Stimulated activated naive CD8-positive, alpha-beta T cell treated with anti-CD3 and anti-CD28 coated beads, Interleukin-15, Interleukin-2, amounts not matched to agents 100 U/mL and 50 U/mL, for 24 hours (primary cell): ENCODE data around the gene COL27A1.
"Not testable (repeated sequence)": the region's sequence is repeated elsewhere in the genome, so short reads cannot be mapped to it uniquely, and the experiment has no call there.

Experiments used
- ATAC-seq: fragments of 150-1000 bp; cut with Tn5 transposase; one replicate; pipeline ENCODE4 v1.10.0; 2021
- DNase-seq: peaks from one replicate; pipeline ENCODE4 v3.0.0; 2021

The COL27A1 gene

DNA sequence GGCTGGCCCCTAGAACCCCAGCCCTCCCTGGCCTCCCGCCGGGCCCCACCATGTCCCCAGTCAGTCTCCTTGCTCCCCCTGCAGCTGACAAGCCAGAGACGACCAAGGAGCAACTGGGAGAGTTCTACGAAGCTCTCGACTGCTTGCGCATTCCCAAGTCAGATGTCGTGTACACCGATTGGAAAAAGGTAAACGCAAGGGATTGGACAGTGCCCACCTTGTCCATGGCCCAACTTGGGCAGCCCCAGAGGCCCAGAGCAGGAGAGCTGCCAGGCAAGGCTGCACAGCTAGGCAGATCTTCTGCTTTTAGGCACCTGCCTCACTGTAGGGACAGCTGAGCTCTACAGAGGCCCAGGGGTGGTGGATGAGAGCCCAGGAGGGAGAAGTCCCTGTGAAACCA lies 169.6 kb downstream of the COL27A1 start:
- ATAC-seq, DNase-seq: not testable (repeated sequence)

- not testable (repeated sequence) for DNase-seq, ATAC-seq
These were observed 170.4 kb downstream of the COL27A1 start for GRCh38 chr9:114325684-114326254.

DNA sequence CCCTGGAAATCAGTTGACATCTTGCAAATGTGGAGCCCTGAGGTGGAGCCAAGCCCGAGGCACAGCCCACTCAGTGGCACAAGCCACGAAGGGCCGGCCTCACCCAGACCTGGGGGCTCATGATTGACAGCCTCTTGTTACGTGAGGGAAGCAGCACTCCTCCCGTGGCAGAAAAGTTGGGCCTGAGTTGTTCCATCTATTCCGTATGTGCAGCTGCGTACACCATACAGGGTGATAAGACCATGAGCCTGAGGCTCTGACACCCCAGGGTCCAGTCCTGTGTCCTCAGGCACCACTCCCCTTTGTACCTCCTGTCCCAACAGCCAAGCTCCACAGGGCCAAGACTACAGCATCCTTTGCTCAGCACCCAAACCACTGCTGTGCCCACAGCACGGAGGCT lies 172.4 kb downstream of the COL27A1 start:
- DNase-seq = no peak
- ATAC-seq = no peak

DNA sequence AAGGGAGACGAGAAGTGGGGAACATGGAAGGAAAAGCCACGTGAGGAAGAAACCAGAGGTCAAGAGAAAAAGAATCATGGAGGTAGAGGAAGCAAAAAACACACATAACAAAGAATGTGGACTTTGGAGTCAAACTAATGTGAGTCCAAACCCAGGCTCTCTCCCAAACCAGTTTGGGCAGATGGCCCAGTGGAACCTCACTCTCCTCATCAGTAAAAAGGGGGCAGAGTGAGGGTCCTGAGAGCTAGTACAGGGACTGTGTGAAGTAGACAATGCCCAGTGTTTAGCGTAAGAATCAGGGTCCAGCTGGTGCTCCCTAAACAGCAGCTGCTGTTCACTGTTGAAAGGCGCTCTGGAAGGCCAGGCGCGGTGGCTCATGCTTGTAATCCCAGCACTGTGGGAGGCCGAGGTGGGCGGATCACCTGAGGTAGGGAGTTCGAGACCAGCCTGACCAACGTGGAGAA lies 173.1 kb downstream of the COL27A1 start:
- not testable (repeated sequence) for DNase-seq, ATAC-seq

DNA sequence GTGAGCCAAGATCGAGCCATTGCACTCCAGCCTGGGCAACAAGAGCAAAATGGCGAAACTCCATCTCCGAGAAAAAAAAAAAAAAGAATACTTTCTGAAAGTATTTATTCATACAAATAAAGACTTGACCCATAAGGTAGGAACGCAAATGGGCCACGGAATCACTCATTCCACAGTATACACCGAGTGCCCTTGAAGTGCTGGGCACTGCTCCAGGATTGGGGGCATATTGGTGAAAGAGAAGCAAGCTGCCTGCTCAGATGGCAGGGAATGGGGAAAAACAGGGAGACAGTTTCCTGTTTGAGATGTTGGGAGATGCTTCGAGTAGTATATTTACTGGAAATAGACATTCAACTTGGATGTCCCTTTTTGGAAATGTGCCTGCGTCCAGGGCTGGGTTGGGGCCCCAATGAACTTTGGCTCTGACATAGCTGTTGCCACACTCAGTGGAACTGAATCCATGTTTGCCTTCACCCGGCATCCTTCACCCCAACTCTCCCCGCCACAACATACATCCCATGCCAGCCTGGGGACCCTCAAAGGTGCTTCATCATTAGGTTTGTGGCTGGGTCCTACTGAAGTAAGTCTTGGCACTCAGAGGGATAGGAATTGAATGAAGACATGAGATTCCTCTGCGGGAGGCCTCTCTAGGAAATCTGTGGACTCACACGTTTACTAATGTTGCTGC lies 173.7 kb downstream of the COL27A1 start:
- not testable (repeated sequence) for DNase-seq

DNA sequence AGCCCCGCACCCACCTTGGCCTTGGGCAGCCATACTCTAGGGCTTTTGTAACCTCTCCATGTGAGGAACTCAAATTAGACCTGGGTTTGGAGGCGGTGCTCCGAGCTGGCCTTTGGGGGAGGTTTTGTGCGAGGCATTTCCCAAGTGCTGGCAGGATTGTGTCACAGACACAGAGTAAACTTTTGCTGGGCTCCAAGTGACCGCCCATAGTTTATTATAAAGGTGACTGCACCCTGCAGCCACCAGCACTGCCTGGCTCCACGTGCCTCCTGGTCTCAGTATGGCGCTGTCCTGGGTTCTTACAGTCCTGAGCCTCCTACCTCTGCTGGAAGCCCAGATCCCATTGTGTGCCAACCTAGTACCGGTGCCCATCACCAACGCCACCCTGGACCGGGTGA lies 174.3 kb downstream of the COL27A1 start, which contains the start of gene ORM2:
Gene ORM2 (plus strand): TSS at position 245 of the 398 bp plus-strand sequence. CDS start 36 bp downstream, at position 281.
- ATAC-seq, DNase-seq: not testable (repeated sequence)

More for the DNA sequence above, 173.7 kb downstream of the COL27A1 start:
- ATAC-seq = not testable (repeated sequence)

DNA sequence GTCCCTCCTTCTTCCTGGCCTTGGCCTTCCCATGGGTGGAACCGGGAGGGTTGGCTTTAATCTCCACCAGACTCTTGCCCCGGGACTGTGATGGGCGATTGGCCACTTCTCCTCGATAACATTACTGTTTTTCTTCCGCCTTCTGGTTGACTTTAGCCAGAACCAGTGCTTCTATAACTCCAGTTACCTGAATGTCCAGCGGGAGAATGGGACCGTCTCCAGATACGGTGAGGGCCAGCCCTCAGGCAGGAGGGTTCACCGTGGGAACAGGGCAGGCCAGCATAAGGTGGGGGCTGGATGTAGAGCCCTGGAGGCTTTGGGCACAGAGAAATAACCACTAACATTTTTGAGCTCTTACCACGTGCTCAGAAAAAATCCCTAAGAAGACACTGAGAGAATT lies 175.3 kb downstream of the COL27A1 start:
- ATAC-seq = no peak
- no peak for DNase-seq

GRCh38 chr9:114331229-114332195 lies 176.2 kb downstream of the COL27A1 start:
- not testable (repeated sequence) for DNase-seq
- peak; percentile 11 for ATAC-seq

GRCh38 chr9:114332474-114333040 lies 177.2 kb downstream of the COL27A1 start:
- peak; percentile 9 for ATAC-seq
- not testable (repeated sequence) for DNase-seq

- ATAC-seq = not testable (repeated sequence)
These were observed 178.4 kb downstream of the COL27A1 start for GRCh38 chr9:114333718-114334117.

DNA sequence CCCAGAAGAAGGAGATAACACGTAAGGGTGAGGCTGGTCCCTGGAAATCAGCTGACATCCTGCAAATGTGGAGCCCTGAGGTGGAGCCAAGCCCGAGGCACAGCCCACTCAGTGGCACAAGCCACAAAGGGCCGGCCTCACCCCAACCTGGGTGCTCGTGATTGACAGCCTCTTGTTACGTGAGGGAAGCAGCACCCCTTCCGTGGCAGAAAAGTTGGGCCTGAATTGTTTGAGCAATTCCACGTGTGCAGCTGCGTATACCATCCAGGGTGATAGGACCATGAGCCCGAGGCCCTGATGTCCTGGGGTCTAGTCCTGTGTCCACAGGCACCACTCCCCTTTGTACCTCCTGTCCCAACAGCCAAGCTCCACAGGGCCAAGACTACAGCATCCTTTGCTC lies 179.2 kb downstream of the COL27A1 start:
- no peak for DNase-seq
- ATAC-seq = no peak

More at GRCh38 chr9:114333718-114334117, 178.4 kb downstream of the COL27A1 start:
- DNase-seq = not testable (repeated sequence)

DNA sequence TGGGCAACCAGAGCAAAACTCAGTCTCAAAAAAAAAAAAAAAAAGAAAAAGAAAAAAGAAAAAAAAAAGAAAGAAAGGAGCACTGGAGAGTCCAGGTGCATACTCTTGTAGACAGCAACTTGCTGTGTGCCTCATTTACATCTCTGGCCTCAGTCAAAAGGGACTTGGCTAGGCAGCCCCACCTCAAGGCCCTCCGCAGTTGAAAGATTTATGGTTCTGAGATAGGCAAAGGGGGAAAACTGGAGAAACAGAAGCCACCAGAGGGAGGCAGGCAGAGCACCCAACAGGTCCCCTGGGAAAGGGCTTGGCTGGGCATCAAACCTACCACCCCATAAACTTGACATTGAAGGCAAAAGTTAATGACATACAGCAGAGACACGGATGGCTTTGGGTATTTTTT lies 180.4 kb downstream of the COL27A1 start:
- no peak for ATAC-seq

DNA sequence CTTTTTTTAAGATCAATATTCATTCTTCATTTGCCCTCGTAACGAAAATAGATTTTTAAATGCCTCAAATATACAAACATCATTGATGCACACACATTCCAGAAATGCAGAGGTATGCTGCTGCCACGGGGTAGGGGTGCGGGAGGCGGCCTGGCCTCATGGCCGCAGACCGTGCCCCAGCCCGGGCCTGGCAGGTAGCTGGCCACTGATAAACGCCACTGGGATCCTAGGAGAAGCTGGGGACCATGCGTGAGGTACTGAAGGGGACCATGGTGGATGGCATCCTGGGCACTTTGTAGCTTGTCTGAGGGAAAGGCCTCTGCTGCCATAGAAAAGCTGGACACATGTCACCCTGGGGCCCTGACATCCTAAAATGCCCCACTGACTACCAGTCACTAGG lies 180.8 kb downstream of the COL27A1 start:
- DNase-seq (no peak), ATAC-seq (no peak)

More for the DNA sequence above, 180.4 kb downstream of the COL27A1 start:
- DNase-seq = no peak

GRCh38 chr9:114336699-114337395 lies 181.5 kb downstream of the COL27A1 start:
- ATAC-seq = no peak

GRCh38 chr9:114338187-114338586 lies 182.8 kb downstream of the COL27A1 start:
- no peak for DNase-seq
- ATAC-seq = no peak

More at GRCh38 chr9:114336699-114337395, 181.5 kb downstream of the COL27A1 start:
- no peak for DNase-seq

DNA sequence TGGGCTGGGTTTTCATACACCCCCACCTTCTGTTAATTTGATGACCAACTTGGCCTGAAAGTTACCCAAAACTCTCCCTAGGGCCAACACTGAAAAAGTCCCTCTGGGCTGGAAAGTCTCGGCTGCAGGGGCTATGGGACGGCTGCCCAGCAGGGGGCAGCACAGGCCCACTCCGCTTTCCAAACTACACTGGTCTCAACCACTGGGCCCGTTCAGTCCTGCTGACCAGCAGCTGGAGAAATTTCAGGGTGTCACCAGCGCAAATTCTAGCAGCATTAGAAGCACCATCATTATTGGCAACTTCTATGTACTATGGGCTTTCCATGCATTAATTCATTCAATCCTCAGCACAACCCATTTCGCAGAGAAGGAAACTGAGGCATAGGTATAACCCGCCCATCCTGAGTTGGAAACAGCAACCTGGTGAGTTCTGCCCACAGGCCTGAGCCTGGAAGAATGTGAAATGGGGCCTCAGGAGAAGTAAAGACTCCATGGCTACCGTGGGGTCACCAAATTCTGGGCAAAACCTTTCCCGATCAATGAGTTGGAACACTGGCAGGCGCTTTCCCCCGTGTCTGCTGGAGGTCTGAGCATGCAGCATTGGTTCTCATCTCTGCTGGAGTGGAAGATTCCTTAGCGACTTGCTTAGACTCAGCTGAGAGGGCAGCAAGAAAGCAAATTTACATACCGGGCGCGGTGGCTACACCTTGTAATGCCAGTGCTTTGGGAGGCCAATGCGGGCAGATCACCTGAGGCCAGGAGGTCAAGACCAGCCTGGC lies 184.0 kb downstream of the COL27A1 start:
- ATAC-seq (peak; percentile 59), DNase-seq (peak; percentile 73)

GRCh38 chr9:114341152-114341830 lies 186.0 kb downstream of the COL27A1 start:
- ATAC-seq (no peak), DNase-seq (no peak)

DNA sequence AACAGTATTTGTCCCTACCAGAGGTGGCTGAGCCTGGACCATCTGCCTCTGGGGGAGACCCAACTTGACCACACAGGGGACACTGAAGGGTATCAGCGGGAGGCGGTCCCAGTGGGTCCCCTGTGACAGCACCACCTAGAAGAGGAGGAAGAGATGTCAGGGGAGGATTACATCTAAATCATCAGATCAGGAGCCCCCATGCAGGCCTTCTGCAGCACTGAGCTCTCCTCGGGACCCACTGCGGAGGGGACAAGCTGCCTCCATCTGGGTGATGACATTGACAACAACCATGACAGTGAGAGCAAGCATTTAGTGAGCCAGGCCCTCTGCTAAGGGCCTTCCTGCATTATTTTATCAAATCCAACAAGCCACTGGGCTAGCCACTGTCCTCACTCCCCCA lies 186.7 kb downstream of the COL27A1 start:
- DNase-seq = no peak
- no peak for ATAC-seq

DNA sequence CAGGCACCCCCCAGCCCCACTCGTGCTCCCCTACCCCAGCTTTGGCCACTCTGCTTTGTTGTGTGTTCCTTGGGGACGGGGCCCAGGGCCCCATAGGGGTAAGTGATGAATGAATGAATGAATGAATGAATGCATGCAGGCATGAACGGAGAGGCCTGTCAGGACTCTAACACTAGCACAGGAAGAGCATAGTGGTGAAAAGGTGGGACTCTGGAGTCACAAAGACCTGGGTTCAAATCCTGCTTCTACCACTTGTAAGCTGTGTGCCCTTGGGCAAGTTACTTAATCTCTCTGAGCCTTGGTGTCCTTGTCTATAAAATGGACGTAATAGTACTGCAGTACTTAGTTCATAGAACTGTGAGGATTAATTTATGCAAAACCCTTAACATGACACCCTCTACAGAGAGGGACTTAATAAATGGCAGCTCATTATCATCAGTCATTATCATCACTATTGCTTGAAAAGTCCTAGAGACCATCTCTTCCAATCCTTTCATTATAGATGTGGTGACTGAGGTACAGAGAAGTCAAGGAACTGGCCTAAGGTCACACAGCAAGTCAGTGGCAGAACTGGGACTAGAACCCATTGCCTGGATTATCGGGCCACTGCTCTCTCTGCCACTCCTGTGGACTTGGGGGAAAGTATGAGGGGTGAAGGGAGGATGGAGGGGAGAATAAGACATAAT lies 187.6 kb downstream of the COL27A1 start:
- DNase-seq (no peak), ATAC-seq (no peak)
